ENCODE measurements around the gene CCDC157. TPM values are rescaled to one million over a fixed set of nuclear protein-coding genes. Genes with fewer than 3 reads are reported as not detected.

The CCDC157 gene
- total RNA-seq, 6 experiments from 2014 or later: 0.54 to 2.9 (median 0.86) TPM

GRCh38 chr22:30309951-30310741 is 46.7 kb upstream of the CCDC157 start:
- TF ChIP-seq POLR2A (IDR thresholded peaks at IDR 0.05): no peak
- TF ChIP-seq, protein P1, sequence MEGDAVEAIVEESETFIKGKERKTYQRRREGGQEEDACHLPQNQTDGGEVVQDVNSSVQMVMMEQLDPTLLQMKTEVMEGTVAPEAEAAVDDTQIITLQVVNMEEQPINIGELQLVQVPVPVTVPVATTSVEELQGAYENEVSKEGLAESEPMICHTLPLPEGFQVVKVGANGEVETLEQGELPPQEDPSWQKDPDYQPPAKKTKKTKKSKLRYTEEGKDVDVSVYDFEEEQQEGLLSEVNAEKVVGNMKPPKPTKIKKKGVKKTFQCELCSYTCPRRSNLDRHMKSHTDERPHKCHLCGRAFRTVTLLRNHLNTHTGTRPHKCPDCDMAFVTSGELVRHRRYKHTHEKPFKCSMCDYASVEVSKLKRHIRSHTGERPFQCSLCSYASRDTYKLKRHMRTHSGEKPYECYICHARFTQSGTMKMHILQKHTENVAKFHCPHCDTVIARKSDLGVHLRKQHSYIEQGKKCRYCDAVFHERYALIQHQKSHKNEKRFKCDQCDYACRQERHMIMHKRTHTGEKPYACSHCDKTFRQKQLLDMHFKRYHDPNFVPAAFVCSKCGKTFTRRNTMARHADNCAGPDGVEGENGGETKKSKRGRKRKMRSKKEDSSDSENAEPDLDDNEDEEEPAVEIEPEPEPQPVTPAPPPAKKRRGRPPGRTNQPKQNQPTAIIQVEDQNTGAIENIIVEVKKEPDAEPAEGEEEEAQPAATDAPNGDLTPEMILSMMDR (IDR thresholded peaks at IDR 0.05): no peak
- no peaks in the 10 kb centered on the region for H3K27me3 ChIP-seq
- intact Hi-C loops (cut with DNase I): no loop called here
- DNase-seq: no peak
- ATAC-seq: peak; percentile 39 to 60 (median 56)
- no peaks in the 10 kb centered on the region for H3K36me3 ChIP-seq
- WGBS (ENCODE audit: insufficient coverage, low coverage, low lambda C conversion rate, missing lambda C conversion rate): 24% methylated on average over 6 of the region's 7 CpGs
- peaks cover 2 to 74% (median 19%) of the 10 kb centered on the region in 4 donors for H3K4me1 ChIP-seq
- H3K9me3 ChIP-seq: no peaks in the 10 kb centered on the region
- no peak overlapping the region for H3K4me3 ChIP-seq
- H3K27ac ChIP-seq: peak overlapping the region; percentile 29 to 82 (median 47)

DNA sequence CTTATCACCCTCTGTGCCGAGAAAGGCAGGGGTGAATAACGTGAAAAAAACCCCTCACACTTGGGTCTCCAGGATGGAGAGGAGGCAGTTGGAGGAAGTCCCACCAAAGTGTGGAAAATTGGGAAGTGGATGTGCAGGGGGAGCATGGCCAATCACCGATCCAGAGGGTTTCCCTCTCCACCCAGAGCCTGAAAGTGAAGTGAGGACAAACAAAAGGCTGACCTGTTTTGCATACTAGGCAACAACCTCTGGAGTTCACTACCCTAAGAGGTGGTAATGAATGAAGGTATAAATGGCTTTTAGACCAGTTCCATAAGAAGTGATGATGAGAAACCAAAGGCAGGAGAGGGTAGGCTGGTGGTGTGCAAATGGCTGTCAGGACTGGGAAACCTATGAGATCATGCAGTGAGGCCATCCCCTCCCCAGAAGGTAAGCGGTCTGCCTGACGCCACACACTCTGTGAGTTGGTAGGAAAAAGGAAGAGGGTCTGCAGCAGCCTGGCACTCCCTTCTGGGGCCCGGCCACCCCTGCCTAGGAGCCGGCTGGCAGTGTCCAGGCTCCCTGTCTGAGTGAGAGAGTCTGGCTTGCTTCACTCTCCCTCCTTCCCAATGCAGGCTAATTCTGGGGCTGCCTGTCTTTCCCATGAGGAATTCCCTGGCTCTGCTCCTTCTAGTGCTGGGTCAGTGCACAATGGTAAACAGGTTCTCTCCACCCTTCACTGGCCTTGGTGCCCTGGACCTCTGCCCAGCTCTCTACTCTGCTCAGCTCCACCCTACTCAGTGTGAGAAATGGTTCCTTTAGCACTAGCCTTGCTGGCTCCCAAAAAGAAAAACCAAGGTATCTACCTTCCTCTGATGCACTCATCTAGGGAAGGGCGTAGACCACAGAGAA is 45.7 kb upstream of the CCDC157 start:
- Histone ChIP-seq H3K4me1 (peaks cover 2 to 73% (median 21%) of the 10 kb centered on the region in 4 donors), H3K36me3 (no peaks in the 10 kb centered on the region), H3K27me3 (no peaks in the 10 kb centered on the region), H3K27ac (peak overlapping the region; percentile 29 to 82 (median 47)), H3K9me3 (no peaks in the 10 kb centered on the region), H3K4me3 (no peak overlapping the region)
- ATAC-seq (peak; percentile 85 to 93 (median 90)), DNase-seq (peak; percentile 81 to 91 (median 88))
- 64% methylated on average over 2 of the region's 8 CpGs for WGBS (ENCODE audit: insufficient coverage, low coverage, low lambda C conversion rate, missing lambda C conversion rate)
- intact Hi-C loops (cut with DNase I): no loop called here
- TF ChIP-seq, protein P1 (IDR thresholded peaks at IDR 0.05): no peak
- no peak for TF ChIP-seq POLR2A (IDR thresholded peaks at IDR 0.05)

- DNase-seq (no peak), ATAC-seq (peak in 1 of 4 donors; percentile 5)
- no peak for TF ChIP-seq POLR2A (IDR thresholded peaks at IDR 0.05)
- TF ChIP-seq, protein P1 (IDR thresholded peaks at IDR 0.05): no peak
- Histone ChIP-seq H3K4me1 (peaks cover 2 to 72% (median 25%) of the 10 kb centered on the region in 4 donors), H3K27ac (peak overlapping the region in 2 of 3 donors; percentile 47 to 82), H3K27me3 (no peaks in the 10 kb centered on the region), H3K36me3 (no peaks in the 10 kb centered on the region), H3K4me3 (no peak overlapping the region), H3K9me3 (no peaks in the 10 kb centered on the region)
- intact Hi-C loops (cut with DNase I): no loop called here
- 72% methylated on average over 4 of the region's 6 CpGs for WGBS (ENCODE audit: insufficient coverage, low coverage, low lambda C conversion rate, missing lambda C conversion rate)
Observed at GRCh38 chr22:30312053-30312452, 44.8 kb upstream of the CCDC157 start.

GRCh38 chr22:30313527-30314363 is 43.1 kb upstream of the CCDC157 start:
- Histone ChIP-seq H3K36me3 (no peaks in the 10 kb centered on the region), H3K4me3 (no peak overlapping the region), H3K4me1 (peaks cover 2 to 76% (median 32%) of the 10 kb centered on the region in 4 donors), H3K27me3 (no peaks in the 10 kb centered on the region), H3K27ac (no peak overlapping the region), H3K9me3 (no peaks in the 10 kb centered on the region)
- 49% methylated on average over 4 of the region's 8 CpGs for WGBS (ENCODE audit: insufficient coverage, low coverage, low lambda C conversion rate, missing lambda C conversion rate)
- no peak for ATAC-seq
- TF ChIP-seq, protein P1 (IDR thresholded peaks at IDR 0.05): no peak
- no peak for TF ChIP-seq POLR2A (IDR thresholded peaks at IDR 0.05)
- no peak for DNase-seq
- intact Hi-C loops (cut with DNase I): no loop called here

Measured in right lobe of liver (tissue), 6 donors.